Measurements from ENCODE around the gene EXOC6B. TPM values are rescaled to one million over a fixed set of nuclear protein-coding genes. Genes with fewer than 3 reads are reported as not detected.

The EXOC6B gene
- total RNA-seq, 1 donor from 2014 or later: 8.4 TPM

DNA sequence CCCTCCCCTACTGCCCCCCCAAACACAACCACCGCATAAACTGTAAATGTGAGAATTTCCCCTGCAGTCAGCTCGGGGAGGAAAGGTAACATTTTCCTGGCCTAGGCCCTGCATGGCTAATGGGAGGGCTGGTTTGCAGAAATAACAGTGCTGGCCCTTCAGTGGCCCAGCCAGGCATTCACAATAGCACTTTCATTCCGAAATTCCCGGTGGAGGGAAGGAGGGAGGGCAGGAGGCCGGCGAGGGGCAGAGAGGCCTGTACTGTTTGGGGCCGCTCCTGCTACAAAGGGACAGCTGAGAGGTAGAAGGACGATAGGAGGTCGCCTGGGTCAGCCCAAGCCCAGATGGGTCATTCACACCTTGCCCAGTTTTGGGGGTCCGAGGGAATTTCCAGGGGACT lies 689.5 kb downstream of the EXOC6B start:
- Mint-ChIP-seq H3K4me1 (no peaks in the 10 kb centered on the region), H3K4me3 (no peak overlapping the region), H3K27ac (no peak overlapping the region), H3K27me3 (no peaks in the 10 kb centered on the region), H3K36me3 (ENCODE audit: low read depth) (no peaks in the 10 kb centered on the region), H3K9me3 (no peaks in the 10 kb centered on the region)
- intact Hi-C loops (cut with micrococcal nuclease): no loop called here
- DNase-seq: no peak

DNA sequence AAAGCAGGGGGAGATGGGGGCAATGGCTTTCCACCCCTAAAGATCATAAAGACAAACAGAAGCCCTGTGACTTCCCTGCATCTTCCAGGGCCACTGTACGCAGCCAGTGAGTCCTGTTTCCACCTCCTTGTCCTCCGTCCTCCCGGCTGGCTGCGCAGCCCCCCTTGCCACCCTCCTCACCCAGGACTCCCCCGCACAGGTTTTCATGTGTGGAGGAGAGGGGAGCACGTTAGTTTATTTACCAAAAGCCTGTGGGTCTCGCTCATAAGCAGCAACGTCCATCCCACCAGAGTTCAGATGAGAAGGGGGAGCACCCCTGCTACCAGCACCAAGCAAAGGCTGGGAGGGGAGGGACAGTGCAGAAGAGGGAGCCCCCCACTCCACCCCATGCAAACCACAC lies 689.9 kb downstream of the EXOC6B start:
- no peaks in the 10 kb centered on the region for H3K9me3 Mint-ChIP-seq
- H3K27me3 Mint-ChIP-seq: no peaks in the 10 kb centered on the region
- no peaks in the 10 kb centered on the region for H3K4me1 Mint-ChIP-seq
- DNase-seq: no peak
- no peak overlapping the region for H3K27ac Mint-ChIP-seq
- intact Hi-C loops (cut with micrococcal nuclease): no loop called here
- H3K36me3 Mint-ChIP-seq (ENCODE audit: low read depth): no peaks in the 10 kb centered on the region
- no peak overlapping the region for H3K4me3 Mint-ChIP-seq

DNA sequence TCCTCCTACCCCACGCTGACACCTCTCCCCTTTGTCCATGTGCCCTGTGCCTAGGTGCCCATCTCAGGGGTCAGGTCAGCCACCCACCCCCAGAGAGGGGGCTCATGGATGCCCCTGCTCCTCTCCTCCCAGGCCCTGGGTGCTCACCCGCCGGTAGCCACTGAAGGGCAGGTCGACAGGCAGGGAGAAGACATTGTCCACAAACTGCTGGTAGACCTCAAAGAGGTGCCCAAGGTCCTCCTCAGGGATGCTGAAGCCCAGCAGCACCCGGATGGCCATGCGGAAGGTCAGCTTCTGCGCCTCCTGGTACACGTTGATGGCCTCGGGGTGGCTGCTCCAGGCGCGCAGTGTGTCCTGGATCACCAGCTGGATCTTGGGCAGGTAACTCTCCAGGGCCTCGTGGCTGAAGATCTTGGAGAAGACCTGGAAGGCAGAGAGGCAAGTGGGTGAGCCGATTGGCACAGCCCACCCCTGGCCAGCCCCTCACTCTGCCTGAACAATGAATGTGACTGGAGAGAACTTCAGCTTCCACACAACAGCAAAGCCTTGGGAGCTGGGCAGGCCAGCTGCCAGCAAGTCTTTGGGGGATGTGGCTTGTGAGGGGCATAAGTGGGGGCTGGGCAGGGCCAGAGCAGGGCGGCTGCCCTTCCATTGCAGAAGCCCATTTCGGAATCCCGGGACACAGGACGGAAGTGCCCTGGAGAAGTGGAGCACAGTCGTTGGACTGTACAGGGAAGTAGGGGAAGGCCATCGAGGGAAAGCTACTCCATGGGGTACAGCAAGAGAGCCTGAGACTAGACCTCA lies 690.6 kb downstream of the EXOC6B start:
- Mint-ChIP-seq H3K27me3 (no peaks in the 10 kb centered on the region), H3K36me3 (ENCODE audit: low read depth) (no peaks in the 10 kb centered on the region), H3K4me1 (no peaks in the 10 kb centered on the region)

DNA sequence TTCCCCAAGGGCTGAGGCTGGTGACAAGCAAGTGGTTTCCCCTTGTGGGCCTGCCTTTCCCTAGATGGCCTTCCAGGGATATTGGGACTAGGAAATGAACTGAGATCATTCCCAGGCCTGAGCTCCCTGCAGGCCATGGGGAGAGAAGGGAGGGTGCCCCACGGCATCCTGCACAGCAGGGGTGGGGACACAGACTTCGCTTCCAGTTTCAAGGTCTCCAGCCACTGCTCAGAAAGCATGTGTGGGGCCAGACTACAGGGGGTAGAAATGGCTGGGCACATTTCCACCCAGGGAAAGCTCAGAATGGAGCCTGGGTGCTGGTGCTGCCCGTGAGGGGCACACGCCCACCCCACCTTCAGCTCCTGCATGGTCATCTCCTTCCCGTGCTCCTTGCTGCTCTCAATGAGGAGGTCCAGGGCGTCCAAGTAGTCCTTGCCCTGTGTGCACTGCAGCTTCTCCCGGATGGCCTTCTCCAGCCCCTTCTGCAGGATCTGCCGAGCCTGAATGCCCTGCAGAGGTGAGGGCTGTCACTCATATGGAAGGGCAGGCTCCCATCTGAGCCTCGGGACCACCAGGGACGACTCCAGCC lies 691.3 kb downstream of the EXOC6B start:
- Mint-ChIP-seq H3K27me3 (no peaks in the 10 kb centered on the region), H3K27ac (no peak overlapping the region), H3K9me3 (no peaks in the 10 kb centered on the region), H3K4me1 (no peaks in the 10 kb centered on the region), H3K36me3 (ENCODE audit: low read depth) (no peaks in the 10 kb centered on the region), H3K4me3 (no peak overlapping the region)
- intact Hi-C loops (cut with micrococcal nuclease): no loop called here
- DNase-seq: no peak

More for the DNA sequence above, 690.6 kb downstream of the EXOC6B start:
- no peak for DNase-seq
- H3K9me3 Mint-ChIP-seq: no peaks in the 10 kb centered on the region
- no peak overlapping the region for H3K4me3 Mint-ChIP-seq
- no peak overlapping the region for H3K27ac Mint-ChIP-seq
- intact Hi-C loops (cut with micrococcal nuclease): no loop called here

DNA sequence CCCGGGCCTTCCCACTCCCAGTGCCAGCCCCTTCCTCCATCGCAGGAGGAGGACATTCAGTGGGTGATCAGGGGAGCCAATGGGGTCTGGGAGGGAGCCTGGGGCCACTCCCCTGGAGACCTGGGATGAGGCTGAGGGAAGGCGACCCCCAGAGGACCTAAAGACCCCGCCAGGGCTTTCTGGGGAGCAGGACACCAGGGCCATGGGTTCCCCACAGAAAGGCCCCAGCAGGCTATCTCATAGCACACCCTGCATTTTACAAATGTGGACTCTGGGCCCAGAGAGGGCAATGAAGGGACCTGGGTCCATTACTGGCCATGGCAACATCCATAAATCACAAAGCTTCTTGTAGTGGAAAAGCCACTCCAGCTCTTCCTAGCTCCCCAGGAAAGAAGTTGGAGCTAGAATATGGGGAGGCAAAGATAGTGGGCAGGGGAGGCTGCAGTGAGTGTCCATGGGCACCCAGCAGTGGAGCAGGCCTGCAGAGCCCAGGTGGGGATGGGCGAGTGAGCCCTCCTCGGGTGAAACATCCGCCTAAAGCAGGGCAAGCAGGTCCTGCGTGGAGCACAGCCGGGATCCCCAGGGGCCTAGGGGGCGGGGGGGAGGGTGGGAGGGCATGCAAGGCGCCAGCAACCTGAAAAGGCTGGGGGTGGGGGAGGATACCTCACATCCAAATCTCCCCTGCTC lies 692.0 kb downstream of the EXOC6B start:
- Mint-ChIP-seq H3K4me1 (no peaks in the 10 kb centered on the region), H3K36me3 (ENCODE audit: low read depth) (no peaks in the 10 kb centered on the region), H3K4me3 (no peak overlapping the region), H3K27ac (no peak overlapping the region), H3K9me3 (no peaks in the 10 kb centered on the region), H3K27me3 (no peaks in the 10 kb centered on the region)
- DNase-seq: no peak
- intact Hi-C loops (cut with micrococcal nuclease): no loop called here

DNA sequence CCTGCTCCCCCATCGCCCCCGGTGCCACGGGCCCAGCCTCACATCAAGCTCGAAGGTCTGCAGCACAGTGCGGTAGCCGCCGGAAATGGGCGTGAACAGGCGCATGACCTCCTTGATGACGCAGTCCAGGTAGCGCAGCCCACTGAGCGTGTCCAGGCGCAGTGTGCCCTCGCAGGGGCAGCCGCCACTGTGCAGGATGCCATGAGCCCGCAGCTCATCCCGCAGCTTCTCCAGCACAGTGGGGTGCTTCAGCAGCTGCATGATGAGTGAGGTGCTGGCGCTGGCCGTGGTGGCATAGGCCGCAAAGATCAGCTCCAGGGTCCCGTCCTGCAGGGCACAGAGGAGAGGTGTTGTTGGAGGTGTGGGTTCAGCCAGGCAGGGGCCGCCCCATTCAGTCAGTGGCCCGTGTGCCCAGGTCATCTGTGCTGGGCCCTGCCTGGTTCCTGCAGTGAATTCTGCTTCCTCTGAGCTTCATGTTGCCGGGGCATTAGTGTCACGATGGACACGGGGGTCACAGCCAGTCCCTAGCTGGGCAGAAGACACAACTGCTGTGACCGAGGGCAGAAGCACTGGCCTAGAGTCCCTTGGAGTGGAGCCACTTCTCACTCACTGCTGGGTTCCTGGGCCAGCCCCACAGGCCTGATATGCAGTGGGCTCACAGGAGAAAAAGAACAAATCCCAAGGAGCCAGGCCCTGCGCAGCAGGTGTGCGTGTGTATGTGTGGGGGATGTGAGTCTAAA lies 692.7 kb downstream of the EXOC6B start:
- Mint-ChIP-seq H3K4me3 (no peak overlapping the region), H3K9me3 (no peaks in the 10 kb centered on the region), H3K27me3 (no peaks in the 10 kb centered on the region), H3K4me1 (no peaks in the 10 kb centered on the region), H3K36me3 (ENCODE audit: low read depth) (no peaks in the 10 kb centered on the region), H3K27ac (no peak overlapping the region)
- no peak for DNase-seq
- intact Hi-C loops (cut with micrococcal nuclease): no loop called here

DNA sequence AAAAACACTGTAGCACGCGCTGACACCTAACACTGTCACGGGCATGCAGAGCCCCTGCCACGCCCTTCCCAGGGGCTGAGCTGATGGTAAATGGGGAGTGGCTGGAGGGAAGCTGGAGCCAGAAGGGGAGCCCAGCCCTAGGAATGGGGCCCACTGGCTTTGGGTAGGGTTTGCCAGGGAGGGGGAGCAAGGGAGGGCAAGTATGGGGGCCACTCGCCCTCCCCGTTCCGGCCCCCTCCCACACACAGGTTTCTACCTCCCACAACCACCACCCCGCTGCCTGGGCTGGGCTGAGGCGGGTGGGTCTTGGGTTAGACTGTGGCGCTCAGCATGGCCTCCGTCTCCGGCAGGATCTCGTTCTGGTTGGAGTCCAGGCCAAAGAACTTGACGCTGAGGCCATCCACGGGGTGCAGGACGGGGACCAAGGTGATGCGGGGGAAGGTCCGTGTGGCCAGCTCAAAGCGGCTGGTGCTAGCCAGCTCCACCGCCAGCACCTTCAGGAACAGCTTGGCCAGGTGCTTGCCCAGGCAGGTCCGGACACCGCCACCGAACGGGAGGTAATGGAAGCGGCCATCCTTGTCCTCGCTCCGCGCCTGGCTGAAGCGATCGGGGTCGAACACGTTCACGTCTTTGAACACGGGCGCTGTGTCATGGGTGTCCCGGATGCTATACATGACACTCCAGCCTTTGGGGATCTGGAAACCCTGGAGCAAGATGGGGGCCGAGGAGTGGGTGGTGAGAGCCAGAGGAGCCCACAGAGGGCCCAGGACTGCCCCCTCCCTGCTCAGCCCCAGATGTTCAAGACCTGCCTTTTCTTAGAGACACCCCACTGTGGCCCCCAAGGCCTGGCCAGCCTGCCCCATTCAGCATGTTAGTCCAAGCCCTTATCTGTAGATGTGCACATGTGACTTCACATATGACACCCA lies 693.7 kb downstream of the EXOC6B start:
- Mint-ChIP-seq H3K27ac (no peak overlapping the region), H3K9me3 (no peaks in the 10 kb centered on the region), H3K27me3 (no peaks in the 10 kb centered on the region), H3K36me3 (ENCODE audit: low read depth) (no peaks in the 10 kb centered on the region), H3K4me3 (no peak overlapping the region), H3K4me1 (no peaks in the 10 kb centered on the region)
- DNase-seq: no peak
- intact Hi-C loops (cut with micrococcal nuclease): no loop called here

DNA sequence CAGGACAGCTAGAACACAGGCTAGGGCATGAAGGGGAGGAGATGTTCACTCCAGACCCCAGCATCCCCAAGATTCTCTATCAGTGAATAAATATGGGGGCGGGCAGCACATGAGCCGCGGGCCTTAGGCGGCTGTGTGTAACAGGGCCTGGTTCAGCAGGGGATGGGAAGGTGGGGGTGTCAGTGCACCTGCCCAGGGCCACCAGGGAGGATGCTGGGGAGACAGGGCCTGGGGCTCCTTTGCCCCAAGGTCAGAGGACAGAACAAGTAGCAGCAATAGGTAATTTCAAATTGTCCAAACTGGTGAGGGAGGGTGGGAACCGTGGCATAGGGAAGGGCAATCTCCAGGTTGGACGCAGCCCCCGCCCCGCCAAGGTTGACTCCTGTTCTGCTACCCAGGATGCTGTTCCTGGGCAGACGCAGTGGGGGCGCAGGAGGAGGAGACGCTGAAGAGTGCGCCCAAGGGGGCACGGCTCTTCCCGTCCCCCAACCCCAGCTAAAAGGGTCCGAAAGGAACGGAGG lies 694.4 kb downstream of the EXOC6B start:
- no peaks in the 10 kb centered on the region for H3K27me3 Mint-ChIP-seq
- H3K4me3 Mint-ChIP-seq: no peak overlapping the region
- no peaks in the 10 kb centered on the region for H3K4me1 Mint-ChIP-seq
- H3K9me3 Mint-ChIP-seq: no peaks in the 10 kb centered on the region
- H3K27ac Mint-ChIP-seq: no peak overlapping the region
- no peaks in the 10 kb centered on the region for H3K36me3 Mint-ChIP-seq (ENCODE audit: low read depth)
- intact Hi-C loops (cut with micrococcal nuclease): no loop called here
- no peak for DNase-seq

DNA sequence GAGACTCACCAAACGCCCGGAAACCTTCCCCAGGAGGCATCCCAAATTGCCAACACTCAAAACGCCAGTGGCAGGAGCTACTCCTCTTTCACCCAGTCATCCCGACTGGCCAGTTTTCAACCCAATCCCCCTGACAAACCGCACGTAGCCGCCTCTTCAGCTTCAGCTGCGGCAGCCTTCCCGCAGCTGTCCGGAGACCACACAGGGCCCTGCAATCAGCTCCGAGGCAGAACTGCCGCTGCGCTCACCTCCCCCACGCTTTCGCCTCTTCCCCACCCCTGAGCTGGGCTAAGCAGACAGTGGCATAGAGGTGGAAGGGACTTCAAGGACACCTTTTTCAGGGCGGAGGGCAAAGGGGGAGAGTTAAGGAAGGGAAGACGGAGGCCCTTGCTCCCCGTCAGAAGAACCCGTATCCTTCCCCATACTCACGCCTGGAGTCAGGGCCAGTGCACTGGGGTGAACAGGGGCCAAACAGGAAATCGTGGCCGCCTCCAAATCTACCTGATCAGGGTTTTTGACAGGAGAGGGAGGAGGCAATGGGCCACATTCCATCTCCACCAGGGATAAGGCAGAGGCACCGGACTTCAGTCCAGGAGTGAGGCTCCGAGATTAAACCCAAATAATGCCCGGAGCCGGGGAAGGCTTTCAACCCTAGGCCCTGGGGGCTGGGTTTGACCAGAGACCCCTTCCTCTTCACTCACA lies 695.0 kb downstream of the EXOC6B start:
- H3K4me3 Mint-ChIP-seq: no peak overlapping the region
- intact Hi-C loops (cut with micrococcal nuclease): no loop called here
- no peaks in the 10 kb centered on the region for H3K4me1 Mint-ChIP-seq
- H3K27me3 Mint-ChIP-seq: no peaks in the 10 kb centered on the region
- no peak for DNase-seq
- H3K27ac Mint-ChIP-seq: no peak overlapping the region
- no peaks in the 10 kb centered on the region for H3K9me3 Mint-ChIP-seq
- no peaks in the 10 kb centered on the region for H3K36me3 Mint-ChIP-seq (ENCODE audit: low read depth)

DNA sequence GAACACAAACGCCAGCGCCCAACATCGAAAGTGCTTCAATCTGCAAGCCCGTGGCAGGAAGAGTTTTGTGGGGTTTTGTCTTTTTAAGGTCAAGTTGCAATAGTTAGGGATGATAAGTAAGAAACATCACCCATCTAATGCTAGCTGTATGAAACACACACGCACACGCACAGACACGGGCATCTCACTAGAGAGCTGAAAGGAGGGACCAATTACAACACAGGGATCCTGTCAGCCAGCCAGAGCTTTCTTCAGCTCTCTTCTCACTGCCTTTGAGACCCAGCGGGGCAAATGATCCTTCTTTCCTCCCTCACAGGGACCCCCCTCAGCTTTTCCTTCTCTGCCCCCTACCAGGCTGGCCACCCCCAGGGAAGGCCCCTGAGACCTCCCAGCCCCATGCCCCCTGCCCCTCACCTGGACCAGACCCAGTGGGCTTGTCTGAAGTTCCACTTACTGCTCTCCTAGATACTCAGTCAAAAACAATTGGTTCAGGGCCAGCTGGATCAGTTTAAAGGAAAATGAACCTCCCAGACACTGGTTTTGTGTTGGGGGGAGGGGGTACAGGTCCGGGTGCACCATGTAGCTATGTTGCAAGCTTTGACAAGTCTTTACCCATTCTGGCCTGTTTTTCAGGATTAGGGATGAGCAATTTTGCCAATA lies 696.0 kb downstream of the EXOC6B start:
- Mint-ChIP-seq H3K27ac (no peak overlapping the region), H3K9me3 (no peaks in the 10 kb centered on the region)

DNA sequence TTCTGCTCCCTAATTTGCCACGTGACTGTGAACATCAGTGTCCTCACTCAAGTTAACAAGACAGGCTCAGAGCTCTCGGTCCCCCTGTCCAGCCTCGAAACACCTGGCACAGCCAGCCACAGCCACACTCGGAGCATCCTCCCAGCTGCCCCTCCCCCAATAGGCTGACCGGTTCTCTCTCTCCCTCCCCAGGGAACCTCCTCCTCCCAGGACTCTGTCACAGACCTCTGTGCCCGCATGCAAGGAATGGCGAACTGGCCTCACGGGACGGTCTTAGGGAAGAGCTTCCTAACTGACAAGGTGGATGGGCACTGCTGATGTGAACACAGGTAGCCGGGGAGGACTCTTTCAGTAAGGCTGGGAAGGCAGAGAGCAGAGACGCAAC lies 697.0 kb downstream of the EXOC6B start:
- no peaks in the 10 kb centered on the region for H3K4me1 Mint-ChIP-seq
- no peaks in the 10 kb centered on the region for H3K9me3 Mint-ChIP-seq
- no peak overlapping the region for H3K4me3 Mint-ChIP-seq
- no peak overlapping the region for H3K27ac Mint-ChIP-seq
- intact Hi-C loops (cut with micrococcal nuclease): no loop called here
- no peaks in the 10 kb centered on the region for H3K36me3 Mint-ChIP-seq (ENCODE audit: low read depth)
- no peak for DNase-seq
- H3K27me3 Mint-ChIP-seq: no peaks in the 10 kb centered on the region

More for the DNA sequence above, 696.0 kb downstream of the EXOC6B start:
- Mint-ChIP-seq H3K27me3 (no peaks in the 10 kb centered on the region), H3K4me1 (no peaks in the 10 kb centered on the region), H3K4me3 (no peak overlapping the region), H3K36me3 (ENCODE audit: low read depth) (no peaks in the 10 kb centered on the region)
- DNase-seq: no peak
- intact Hi-C loops (cut with micrococcal nuclease): no loop called here

DNA sequence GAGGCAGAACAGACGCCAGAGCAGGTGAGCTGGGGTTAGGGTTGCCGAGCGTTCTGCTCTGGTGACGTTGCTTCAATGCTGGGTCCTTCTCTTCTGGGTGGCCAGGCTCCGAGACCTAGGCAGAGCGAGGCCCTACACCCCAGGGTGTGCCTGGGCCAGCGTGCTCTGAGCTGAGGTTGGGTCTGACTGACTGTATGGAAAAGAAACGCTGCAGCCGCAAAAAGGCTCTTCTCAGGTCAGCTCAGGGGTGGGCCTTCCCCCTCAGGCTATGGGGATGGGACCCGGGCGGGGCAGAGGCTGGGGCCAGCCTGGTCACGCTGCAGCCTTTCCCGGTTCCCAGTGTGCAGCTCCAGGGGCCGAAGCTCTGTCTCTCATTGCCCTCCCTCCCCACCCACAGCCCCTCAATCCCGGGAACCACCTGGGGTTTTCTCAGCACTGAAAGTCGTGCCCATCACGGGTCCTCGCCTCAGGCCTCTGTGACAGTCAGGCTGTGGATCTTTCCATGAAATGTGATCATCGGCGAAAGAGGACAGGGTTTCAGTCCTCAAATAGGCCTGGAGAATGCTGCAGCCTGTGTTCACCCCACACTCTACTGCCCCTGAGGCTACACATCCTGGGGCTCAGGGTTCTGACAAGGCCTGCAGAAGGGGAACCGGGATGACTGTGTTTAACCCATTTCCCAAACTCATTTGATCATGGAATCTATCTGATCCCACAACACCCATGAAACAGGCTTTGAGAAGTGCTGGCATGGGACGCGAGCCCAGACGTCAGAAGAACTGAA lies 697.6 kb downstream of the EXOC6B start:
- Mint-ChIP-seq H3K27ac (no peak overlapping the region), H3K27me3 (no peaks in the 10 kb centered on the region), H3K4me1 (no peaks in the 10 kb centered on the region), H3K4me3 (no peak overlapping the region), H3K36me3 (ENCODE audit: low read depth) (no peaks in the 10 kb centered on the region), H3K9me3 (no peaks in the 10 kb centered on the region)
- intact Hi-C loops (cut with micrococcal nuclease): no loop called here
- no peak for DNase-seq
